Pericardium fibroblast (primary cell): Measurements from ENCODE around the gene HEPN1. TPM values are rescaled to one million over a fixed set of nuclear protein-coding genes. Genes with fewer than 3 reads are reported as not detected.

Experiments used
- total RNA-seq: library from RNA; depleted of rRNA; stranded (reverse); fragments of >200 nt; gene quantifications from 2 replicates; pipeline ENCODE4 v1.2.3, GENCODE V29; 2015

HEPN1 gene
- not detected in 2 replicates for total RNA-seq

GRCh38 chr11:124918950-124919349, at the start of gene HEPN1:
Gene HEPN1 (plus strand): TSS chr11:124919250.

GRCh38 chr11:124897674-124898262, 21.3 kb upstream of the HEPN1 start, which contains the start of gene ROBO4:
Gene ROBO4 (minus strand): TSS chr11:124897865. CDS start chr11:124897795, 70 bp downstream.

GRCh38 chr11:124935548-124936514, 16.8 kb downstream of the HEPN1 start, which contains the start of gene HEPACAM:
Gene HEPACAM (minus strand): TSS chr11:124936047. CDS start chr11:124936006, 41 bp downstream.

GRCh38 chr11:124953753-124954589, 34.9 kb downstream of the HEPN1 start, which contains the start of gene CCDC15:
Gene CCDC15 (plus strand): TSS chr11:124954202. CDS start chr11:124954733, 531 bp downstream.

Other genes with a start within 250 kb of the HEPN1 start
- gene SIAE, start 245.5 kb upstream of the HEPN1 start, total RNA-seq = 20.9 and 25.6 TPM in 2 replicates
- gene SPA17, start 245.3 kb upstream of the HEPN1 start, total RNA-seq = 1.4 and 9.1 TPM in 2 replicates
- 6.6 TPM in 1 of 2 replicates, not detected in the other for gene NRGN, start 179.3 kb upstream of the HEPN1 start, total RNA-seq
- not detected in 2 replicates for gene VSIG2, start 167.0 kb upstream of the HEPN1 start, total RNA-seq
- gene ESAM, start 157.0 kb upstream of the HEPN1 start, total RNA-seq = 0.35 and 6.4 TPM in 2 replicates
- gene MSANTD2, start 118.8 kb upstream of the HEPN1 start, total RNA-seq = 6.5 and 9.0 TPM in 2 replicates
- gene ROBO3, start 53.8 kb upstream of the HEPN1 start, total RNA-seq = 16.0 and 36.2 TPM in 2 replicates
- 4.3 and 13.4 TPM in 2 replicates for gene ROBO4, start 21.4 kb upstream of the HEPN1 start, total RNA-seq
- not detected in 2 replicates for gene HEPACAM, start 16.8 kb downstream of the HEPN1 start, total RNA-seq
- gene CCDC15, start 35.0 kb downstream of the HEPN1 start, total RNA-seq = 1.0 and 1.1 TPM in 2 replicates
- 0.17 and 0.70 TPM in 2 replicates for gene SLC37A2, start 144.1 kb downstream of the HEPN1 start, total RNA-seq
- 19.9 and 22.1 TPM in 2 replicates for gene TMEM218, start 192.4 kb downstream of the HEPN1 start, total RNA-seq
- gene PKNOX2, start 245.5 kb downstream of the HEPN1 start, total RNA-seq = 5.9 and 8.2 TPM in 2 replicates